MM.1S (cell line): ENCODE measurements around the gene LOC128125822.

Experiments used
- EZH2 ChIP-seq: fragments of 300-600 bp; sonication (generic); optimal IDR thresholded peaks from 2 replicates; pipeline ENCODE3; 2017; ENCODE audit warnings: low read depth, mild to moderate bottlenecking, antibody characterized with exemption, low read length, mixed read lengths
- EZH2phosphoT487 ChIP-seq: fragments of 300-600 bp; sonication (generic); IDR thresholded peaks from 2 replicates; pipeline ENCODE4 v1.6.1; 2018; ENCODE audit warnings: antibody characterized with exemption, low read length
- TF ChIP-seq, protein P1 (sequence below): fragments of 300-600 bp; sonication (generic); IDR thresholded peaks from 2 replicates; pipeline ENCODE4 v1.5.1; 2016; ENCODE audit warnings: antibody characterized with exemption, low read length, mixed read lengths

DNA sequence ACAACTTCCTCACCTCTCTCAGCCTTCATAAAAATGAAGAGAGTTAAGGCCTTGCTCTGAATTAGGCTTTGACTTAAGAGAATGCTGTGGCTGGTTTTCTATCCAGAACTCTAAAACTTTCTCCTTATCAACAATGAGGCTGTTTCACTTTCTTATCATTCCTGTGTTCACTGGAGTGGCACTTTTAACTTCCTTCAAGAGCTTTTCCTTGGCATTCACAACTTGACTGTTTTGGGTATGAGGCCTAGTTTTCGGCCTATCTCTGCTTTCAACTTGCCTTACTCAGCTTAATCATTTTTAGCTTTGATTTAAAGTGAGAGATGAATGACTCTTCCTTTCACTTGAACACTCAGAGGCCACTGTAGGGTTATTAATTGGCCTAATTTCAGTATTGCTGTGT lies 4.3 kb upstream of the LOC128125822 start:
- TF ChIP-seq, protein P1, sequence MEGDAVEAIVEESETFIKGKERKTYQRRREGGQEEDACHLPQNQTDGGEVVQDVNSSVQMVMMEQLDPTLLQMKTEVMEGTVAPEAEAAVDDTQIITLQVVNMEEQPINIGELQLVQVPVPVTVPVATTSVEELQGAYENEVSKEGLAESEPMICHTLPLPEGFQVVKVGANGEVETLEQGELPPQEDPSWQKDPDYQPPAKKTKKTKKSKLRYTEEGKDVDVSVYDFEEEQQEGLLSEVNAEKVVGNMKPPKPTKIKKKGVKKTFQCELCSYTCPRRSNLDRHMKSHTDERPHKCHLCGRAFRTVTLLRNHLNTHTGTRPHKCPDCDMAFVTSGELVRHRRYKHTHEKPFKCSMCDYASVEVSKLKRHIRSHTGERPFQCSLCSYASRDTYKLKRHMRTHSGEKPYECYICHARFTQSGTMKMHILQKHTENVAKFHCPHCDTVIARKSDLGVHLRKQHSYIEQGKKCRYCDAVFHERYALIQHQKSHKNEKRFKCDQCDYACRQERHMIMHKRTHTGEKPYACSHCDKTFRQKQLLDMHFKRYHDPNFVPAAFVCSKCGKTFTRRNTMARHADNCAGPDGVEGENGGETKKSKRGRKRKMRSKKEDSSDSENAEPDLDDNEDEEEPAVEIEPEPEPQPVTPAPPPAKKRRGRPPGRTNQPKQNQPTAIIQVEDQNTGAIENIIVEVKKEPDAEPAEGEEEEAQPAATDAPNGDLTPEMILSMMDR = no peak
- TF ChIP-seq EZH2 (no peak), EZH2phosphoT487 (no peak)
